ENCODE data around the gene ST8SIA6.

ST8SIA6 gene

DNA sequence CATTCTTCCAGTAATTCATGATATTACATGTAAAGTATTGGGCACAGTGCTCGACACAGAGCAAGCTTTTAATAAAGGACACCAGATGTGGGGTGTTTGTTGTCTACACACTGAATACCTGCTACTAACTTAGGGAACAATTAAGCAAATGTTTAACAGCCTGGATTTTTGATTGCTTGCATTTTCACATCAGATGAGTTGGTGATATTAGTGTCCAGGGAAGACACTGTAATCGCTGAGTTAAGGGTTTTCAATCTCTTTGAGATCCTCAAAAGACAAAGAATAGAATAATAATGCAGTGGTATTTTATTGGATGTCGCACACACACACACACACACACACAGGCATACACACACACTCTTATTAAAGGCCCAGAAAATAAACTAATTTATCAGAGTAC, 147.3 kb downstream of the ST8SIA6 start:
- ChIA-PET CTCF (interaction anchor here (0.7 kb wide), 1 partner anchor 69 kb away, joined by 3 read pairs; no protein-coding TSS in a partner anchor), POLR2A (ENCODE audit: low non-redundant PET) (no interaction called here)
- TF ChIP-seq, protein P1, sequence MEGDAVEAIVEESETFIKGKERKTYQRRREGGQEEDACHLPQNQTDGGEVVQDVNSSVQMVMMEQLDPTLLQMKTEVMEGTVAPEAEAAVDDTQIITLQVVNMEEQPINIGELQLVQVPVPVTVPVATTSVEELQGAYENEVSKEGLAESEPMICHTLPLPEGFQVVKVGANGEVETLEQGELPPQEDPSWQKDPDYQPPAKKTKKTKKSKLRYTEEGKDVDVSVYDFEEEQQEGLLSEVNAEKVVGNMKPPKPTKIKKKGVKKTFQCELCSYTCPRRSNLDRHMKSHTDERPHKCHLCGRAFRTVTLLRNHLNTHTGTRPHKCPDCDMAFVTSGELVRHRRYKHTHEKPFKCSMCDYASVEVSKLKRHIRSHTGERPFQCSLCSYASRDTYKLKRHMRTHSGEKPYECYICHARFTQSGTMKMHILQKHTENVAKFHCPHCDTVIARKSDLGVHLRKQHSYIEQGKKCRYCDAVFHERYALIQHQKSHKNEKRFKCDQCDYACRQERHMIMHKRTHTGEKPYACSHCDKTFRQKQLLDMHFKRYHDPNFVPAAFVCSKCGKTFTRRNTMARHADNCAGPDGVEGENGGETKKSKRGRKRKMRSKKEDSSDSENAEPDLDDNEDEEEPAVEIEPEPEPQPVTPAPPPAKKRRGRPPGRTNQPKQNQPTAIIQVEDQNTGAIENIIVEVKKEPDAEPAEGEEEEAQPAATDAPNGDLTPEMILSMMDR (conservative IDR thresholded peaks at IDR 0.05; ENCODE audit: low read depth): no peak
- no peak for DNase-seq (ENCODE audit: low spot score)
- no peak overlapping the region for H3K27ac ChIP-seq

DNA sequence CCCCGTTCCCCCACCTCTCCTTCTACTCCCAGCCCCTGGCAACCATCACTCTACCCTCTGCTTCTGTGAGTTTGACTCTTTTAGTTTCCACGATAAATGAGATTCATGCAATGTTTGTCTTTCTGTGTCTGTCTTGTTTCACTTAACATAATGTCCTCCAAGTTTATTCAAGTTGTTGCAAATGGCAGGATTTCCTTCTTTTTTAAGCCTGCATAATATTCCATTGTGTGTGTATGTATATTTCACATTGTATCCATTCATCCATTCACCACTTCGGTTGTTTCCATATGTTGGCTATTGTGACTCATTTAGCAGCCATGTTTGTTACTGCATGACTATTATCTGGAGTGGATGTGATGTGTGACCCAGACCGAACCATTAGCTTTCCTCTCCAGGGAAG, 162.0 kb downstream of the ST8SIA6 start:
- CTCF ChIA-PET: no interaction called here

DNA sequence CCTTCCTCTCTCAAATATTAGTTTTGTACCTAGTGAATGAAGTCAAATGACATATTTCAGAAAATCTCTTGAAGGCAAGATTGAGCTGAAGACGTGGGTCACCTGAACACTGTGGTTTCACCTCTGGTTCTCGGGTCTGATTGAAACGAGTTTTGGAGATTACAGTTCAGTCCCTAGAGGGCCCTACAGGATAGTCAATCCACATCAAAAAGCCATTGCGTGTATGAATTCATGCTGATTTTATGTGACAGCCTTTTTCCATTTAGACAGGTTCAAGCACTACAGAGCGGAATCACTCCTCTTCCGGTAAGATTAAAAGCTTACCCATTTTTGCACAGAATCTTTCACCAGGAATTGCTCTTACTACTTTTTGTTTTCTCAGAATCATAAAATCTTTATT, 164.2 kb downstream of the ST8SIA6 start:
- TF ChIP-seq, protein P1 (conservative IDR thresholded peaks at IDR 0.05; ENCODE audit: low read depth): peak; percentile 32; the same call in 1 of the 2 replicates
- no peak overlapping the region for H3K27ac ChIP-seq
- POLR2A ChIA-PET (ENCODE audit: low non-redundant PET): no interaction called here
- peak; percentile 62 for DNase-seq (ENCODE audit: low spot score)
- CTCF ChIA-PET: interaction anchor here (0.5 to 1.9 kb wide), 9 partner anchors 12 to 307 kb away, joined by 3 to 10 read pairs (median 4); no protein-coding TSS in a partner anchor

More for the DNA sequence above, 162.0 kb downstream of the ST8SIA6 start:
- no peak overlapping the region for H3K27ac ChIP-seq
- TF ChIP-seq, protein P1 (conservative IDR thresholded peaks at IDR 0.05; ENCODE audit: low read depth): no peak
- no peak for DNase-seq (ENCODE audit: low spot score)
- POLR2A ChIA-PET (ENCODE audit: low non-redundant PET): no interaction called here

DNA sequence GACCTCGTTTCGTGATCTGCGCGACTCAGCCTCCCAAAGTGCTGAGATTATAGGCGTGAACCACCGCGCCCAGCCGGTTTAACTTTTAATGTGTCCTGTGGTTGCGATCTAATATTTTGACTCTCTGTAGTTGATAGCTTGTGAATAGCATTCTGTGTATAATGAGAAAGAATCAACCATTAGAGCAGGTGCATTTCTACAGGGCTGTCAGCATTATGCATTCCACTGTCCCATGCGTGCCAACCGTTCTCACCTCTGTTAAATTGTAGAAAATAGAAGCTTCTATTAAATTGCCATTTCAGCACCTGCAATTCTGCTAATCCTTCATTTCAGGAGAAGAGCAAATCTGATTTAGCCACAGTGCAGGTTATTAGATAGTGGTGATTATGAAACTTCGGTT, 164.6 kb downstream of the ST8SIA6 start:
- TF ChIP-seq, protein P1 (conservative IDR thresholded peaks at IDR 0.05; ENCODE audit: low read depth): no peak
- CTCF ChIA-PET: interaction anchor here (0.6 to 1.9 kb wide), 8 partner anchors 12 to 307 kb away, joined by 3 to 10 read pairs (median 4); no protein-coding TSS in a partner anchor
- no peak overlapping the region for H3K27ac ChIP-seq
- POLR2A ChIA-PET (ENCODE audit: low non-redundant PET): no interaction called here
- no peak for DNase-seq (ENCODE audit: low spot score)

DNA sequence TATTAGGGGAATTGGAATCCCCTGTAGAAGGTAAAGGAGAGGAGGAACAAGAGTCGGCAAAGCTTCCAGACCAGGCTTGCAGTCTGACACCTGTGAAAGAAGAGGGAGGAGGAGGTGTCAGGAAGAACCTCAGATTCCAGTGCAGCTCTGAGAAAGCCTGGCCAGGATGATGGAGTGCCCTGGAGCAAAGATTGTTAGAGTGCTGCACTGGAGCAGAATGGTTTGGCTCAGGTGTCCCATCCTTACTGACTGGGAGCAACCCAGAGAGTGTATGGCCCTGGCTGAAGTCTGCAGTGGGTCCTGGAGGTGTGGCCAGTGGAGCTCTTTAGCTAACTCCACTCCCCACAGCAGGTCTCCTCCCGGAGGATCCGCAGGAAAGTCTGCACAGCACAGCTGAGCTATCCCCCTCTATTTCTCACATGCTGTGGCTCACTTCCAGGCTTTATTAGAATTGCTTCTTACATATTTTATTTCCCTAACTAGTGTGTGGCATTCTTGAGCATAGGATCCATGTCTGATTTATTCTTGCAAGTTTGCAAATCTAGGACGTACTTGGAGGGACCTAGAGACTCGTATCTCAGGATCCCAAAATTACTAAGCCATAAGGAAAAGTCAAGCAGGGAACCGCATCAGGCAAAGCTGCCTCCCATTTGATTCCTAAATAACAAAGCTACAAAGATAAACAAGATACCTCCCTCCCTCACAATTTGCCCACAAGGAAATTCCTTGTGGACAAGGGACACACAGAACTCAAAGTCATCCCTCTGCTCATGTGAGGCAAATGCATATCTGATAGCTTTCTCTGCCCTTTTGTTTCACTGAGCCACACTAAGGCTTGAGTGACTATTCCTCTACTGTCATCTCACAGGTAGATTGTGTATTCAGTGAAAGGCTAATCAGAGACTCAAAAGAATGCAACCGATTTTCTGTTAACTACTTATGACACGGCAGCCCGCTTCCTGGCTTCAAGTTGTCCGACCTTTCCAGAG, 167.5 kb downstream of the ST8SIA6 start:
- H3K27ac ChIP-seq: no peak overlapping the region
- TF ChIP-seq, protein P1 (conservative IDR thresholded peaks at IDR 0.05; ENCODE audit: low read depth): no peak
- DNase-seq (ENCODE audit: low spot score): no peak
- ChIA-PET POLR2A (ENCODE audit: low non-redundant PET) (no interaction called here), CTCF (no interaction called here)

DNA sequence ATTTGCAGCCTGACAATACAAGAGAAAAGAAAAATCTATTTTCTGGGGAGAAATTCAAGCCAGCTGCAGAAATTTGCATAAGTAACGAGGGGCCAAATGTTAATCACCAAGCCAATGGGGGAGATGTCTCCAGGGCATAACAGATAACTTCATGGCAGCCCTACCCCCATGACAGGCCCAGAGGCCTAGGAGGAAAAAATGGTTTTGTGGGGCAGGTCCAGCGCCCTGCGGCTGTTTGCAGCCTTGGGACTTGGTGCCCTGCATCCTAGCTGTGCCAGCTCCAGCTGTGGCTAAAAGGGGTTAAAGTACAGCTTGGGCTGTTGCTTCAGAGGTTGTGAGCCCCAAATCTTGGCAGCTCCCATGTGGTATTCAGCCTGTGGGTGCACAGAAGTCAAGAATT, 172.1 kb downstream of the ST8SIA6 start:
- DNase-seq (ENCODE audit: low spot score): no peak
- H3K27ac ChIP-seq: no peak overlapping the region
- CTCF ChIA-PET: interaction anchor here (0.6 kb wide), 1 partner anchor 34 kb away, joined by 4 read pairs; no protein-coding TSS in a partner anchor
- TF ChIP-seq, protein P1 (conservative IDR thresholded peaks at IDR 0.05; ENCODE audit: low read depth): no peak
- POLR2A ChIA-PET (ENCODE audit: low non-redundant PET): no interaction called here
